HCT116 (cell line): Measurements from ENCODE around the gene ARVCF.

Experiments
- EZH2 ChIP-seq: fragments of 200-600 bp; sonication (generic); IDR thresholded peaks from 2 replicates; pipeline ENCODE4 v1.6.1; 2017; ENCODE audit warnings: antibody characterized with exemption, mixed run types
- JUND ChIP-seq: IDR thresholded peaks from 2 replicates; pipeline ENCODE4 v1.6.1; 2012
- POLR2A ChIP-seq: IDR thresholded peaks from 2 replicates; pipeline ENCODE4 v1.7.0; 2011; ENCODE audit warnings: borderline replicate concordance; ENCODE audit not compliant: insufficient read depth, insufficient read length; ENCODE audit errors: extremely low read depth
- POLR2AphosphoS5 ChIP-seq: IDR thresholded peaks from 2 replicates; pipeline ENCODE4 v1.6.1; 2011; ENCODE audit warnings: mild to moderate bottlenecking, low read depth, low read length, moderate library complexity
- SRF ChIP-seq: IDR thresholded peaks from 2 replicates; pipeline ENCODE4 v1.6.1; 2012; ENCODE audit warnings: low read depth
- YY1 ChIP-seq: IDR thresholded peaks from 2 replicates; pipeline ENCODE4 v1.6.1; 2011; ENCODE audit warnings: low read length, low read depth, moderate library complexity, mild to moderate bottlenecking; ENCODE audit not compliant: insufficient replicate concordance; ENCODE audit errors: extremely low read depth
- TF ChIP-seq, protein P1 (sequence below), 3 experiments: fragments of 200-600 bp in 1 of 3; sonication (generic) in 1 of 3; IDR thresholded peaks in 2 of 3; conservative IDR thresholded peaks in 1 of 3; 2 replicates each; pipeline ENCODE4 v1.5.1; 2012 to 2017; ENCODE audit warnings: low read depth in 2 of 3, low read length in 2 of 3, antibody characterized with exemption in 1 of 3, borderline replicate concordance in 1 of 3, control low read depth in 1 of 3, mild to moderate bottlenecking in 1 of 3, mixed read lengths in 1 of 3, mixed run types in 1 of 3, moderate library complexity in 1 of 3; ENCODE audit not compliant: insufficient read depth in 1 of 3
- TF ChIP-seq, protein P2 (sequence below): IDR thresholded peaks from 2 replicates; pipeline ENCODE4 v1.6.1; 2012

DNA sequence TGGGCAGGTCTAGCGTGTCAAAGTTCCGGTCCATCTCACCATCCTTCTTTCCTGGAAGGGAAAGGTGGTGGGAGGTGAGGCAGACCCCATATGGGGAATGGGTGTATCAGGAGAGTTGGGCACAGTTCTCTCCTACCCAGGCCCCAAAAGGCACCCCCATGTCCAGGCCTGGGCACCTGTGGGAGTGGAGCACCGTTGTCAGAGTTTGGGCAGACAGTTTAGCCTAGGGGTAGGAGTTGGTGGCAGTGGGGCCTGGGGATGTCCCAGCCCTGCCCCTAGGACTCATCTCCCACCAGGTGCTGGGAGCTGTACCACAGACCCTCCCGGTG, 41.0 kb downstream of the ARVCF start:
- TF ChIP-seq POLR2A (no peak), POLR2AphosphoS5 (no peak), JUND (no peak), SRF (no peak), EZH2 (no peak), YY1 (no peak)
- TF ChIP-seq, protein P1, sequence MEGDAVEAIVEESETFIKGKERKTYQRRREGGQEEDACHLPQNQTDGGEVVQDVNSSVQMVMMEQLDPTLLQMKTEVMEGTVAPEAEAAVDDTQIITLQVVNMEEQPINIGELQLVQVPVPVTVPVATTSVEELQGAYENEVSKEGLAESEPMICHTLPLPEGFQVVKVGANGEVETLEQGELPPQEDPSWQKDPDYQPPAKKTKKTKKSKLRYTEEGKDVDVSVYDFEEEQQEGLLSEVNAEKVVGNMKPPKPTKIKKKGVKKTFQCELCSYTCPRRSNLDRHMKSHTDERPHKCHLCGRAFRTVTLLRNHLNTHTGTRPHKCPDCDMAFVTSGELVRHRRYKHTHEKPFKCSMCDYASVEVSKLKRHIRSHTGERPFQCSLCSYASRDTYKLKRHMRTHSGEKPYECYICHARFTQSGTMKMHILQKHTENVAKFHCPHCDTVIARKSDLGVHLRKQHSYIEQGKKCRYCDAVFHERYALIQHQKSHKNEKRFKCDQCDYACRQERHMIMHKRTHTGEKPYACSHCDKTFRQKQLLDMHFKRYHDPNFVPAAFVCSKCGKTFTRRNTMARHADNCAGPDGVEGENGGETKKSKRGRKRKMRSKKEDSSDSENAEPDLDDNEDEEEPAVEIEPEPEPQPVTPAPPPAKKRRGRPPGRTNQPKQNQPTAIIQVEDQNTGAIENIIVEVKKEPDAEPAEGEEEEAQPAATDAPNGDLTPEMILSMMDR (IDR thresholded peaks at IDR 0.05 in 2 of 3, conservative IDR thresholded peaks at IDR 0.05 in 1 of 3; ENCODE audit: borderline replicate concordance in 1 of 3, insufficient read depth in 1 of 3, low read depth in 2 of 3, low read length in 2 of 3), result no peak
- TF ChIP-seq, protein P2, sequence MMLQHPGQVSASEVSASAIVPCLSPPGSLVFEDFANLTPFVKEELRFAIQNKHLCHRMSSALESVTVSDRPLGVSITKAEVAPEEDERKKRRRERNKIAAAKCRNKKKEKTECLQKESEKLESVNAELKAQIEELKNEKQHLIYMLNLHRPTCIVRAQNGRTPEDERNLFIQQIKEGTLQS, result no peak
